H7 (cell line): ENCODE data around the gene TFEC. TPM values are rescaled to one million over a fixed set of nuclear protein-coding genes. Genes with fewer than 3 reads are reported as not detected.
"Not testable (repeated sequence)": the region's sequence is repeated elsewhere in the genome, so short reads cannot be mapped to it uniquely, and the experiment has no call there.

Experiments
- DNase-seq: peaks from one replicate; pipeline ENCODE4 v3.0.0; 2012
- H3K27me3 ChIP-seq: 2 replicates; pipeline ENCODE4 v1.6.0; 2011; ENCODE audit warnings: mild to moderate bottlenecking, low read length; ENCODE audit not compliant: control insufficient read depth, insufficient read depth
- H3K36me3 ChIP-seq: replicated peaks from 2 replicates; pipeline ENCODE4 v1.5.1; 2011; ENCODE audit warnings: low read length; ENCODE audit not compliant: control insufficient read depth, insufficient read depth
- H3K4me3 ChIP-seq: 2 replicates; pipeline ENCODE4 v1.5.1; 2011; ENCODE audit warnings: low read depth, mild to moderate bottlenecking, control low read depth, low read length, moderate library complexity; ENCODE audit not compliant: insufficient read depth
- total RNA-seq: library from RNA; depleted of rRNA; stranded (reverse); fragments of >200 nt; shearing (Covaris generic); gene quantifications from 2 replicates; pipeline ENCODE4 v1.2.3, GENCODE V29; 2014; rRNA removed

The TFEC gene
- total RNA-seq = not detected in 2 replicates

DNA sequence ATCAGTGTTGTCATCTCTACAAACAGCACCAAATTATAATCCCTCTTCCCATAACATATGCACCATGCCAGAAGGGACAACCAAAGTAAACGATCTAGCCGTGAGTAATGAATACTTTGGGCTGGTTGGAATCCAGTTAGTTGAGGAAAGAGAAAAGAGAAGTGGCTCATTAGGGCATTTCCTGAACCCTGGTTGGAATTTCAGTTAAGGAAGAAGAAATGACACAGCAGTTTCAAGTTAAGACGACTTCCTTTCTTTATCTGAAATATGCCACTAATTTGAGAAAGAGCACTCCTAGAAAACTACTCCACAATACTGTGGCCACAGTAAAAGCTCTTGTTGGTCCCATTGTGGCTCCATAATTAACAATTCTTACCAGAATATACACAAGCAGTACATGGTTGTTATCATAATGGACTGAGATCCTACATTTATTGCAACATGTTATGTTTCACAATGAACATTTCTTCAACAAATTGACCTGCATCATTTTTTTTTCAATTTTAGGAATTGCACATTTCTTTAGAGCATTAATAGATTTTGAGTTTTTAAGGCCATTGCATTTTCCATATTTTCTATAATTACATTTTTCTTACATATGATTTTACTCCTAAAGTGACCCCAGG is at the start of gene TFEC:
TSS of gene TFEC (minus strand) at position 113 of the 626 bp plus-strand sequence. CDS start 46,322 bp downstream, outside the sequence.
- no peak for DNase-seq

GRCh38 chr7:116075351-116076145 is 45.0 kb upstream of the TFEC start:
- no peaks in the 10 kb centered on the region for H3K36me3 ChIP-seq
- H3K27me3 ChIP-seq = no peaks in the 10 kb centered on the region
- DNase-seq = no peak
- H3K4me3 ChIP-seq = no peak overlapping the region

More for the DNA sequence above, at the start of gene TFEC:
- Histone ChIP-seq H3K4me3 (no peak within 1 kb of the TSS), H3K27me3 (no peaks in the 10 kb centered on the region), H3K36me3 (no peaks in the 10 kb centered on the region)

GRCh38 chr7:116071629-116072028 is 41.1 kb upstream of the TFEC start:
- no peaks in the 10 kb centered on the region for H3K27me3 ChIP-seq
- H3K36me3 ChIP-seq = no peaks in the 10 kb centered on the region
- H3K4me3 ChIP-seq = no peak overlapping the region
- DNase-seq = no peak

GRCh38 chr7:116064179-116064578 is 33.6 kb upstream of the TFEC start:
- no peak for DNase-seq
- H3K27me3 ChIP-seq = no peaks in the 10 kb centered on the region
- H3K4me3 ChIP-seq = no peak overlapping the region
- no peaks in the 10 kb centered on the region for H3K36me3 ChIP-seq

DNA sequence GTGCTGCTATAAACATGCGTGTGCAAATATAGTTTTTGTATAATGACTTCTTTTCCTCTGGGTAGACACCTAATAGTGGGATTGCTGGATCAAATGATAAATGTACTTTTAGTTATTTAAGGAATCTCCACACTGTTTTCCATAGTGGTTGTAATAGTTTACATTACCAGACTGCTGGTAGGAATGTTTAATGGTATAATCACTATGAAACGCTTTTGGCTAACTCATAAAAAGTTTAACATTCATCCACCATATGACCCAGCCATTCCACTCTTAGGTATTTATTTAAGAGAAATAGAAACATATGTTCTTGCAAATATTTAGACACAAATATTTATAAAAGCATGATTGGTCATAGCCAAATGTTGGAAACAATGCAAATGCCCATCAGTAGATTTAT is 32.1 kb upstream of the TFEC start:
- no peak for DNase-seq
- Histone ChIP-seq H3K36me3 (no peaks in the 10 kb centered on the region), H3K4me3 (no peak overlapping the region), H3K27me3 (no peaks in the 10 kb centered on the region)

DNA sequence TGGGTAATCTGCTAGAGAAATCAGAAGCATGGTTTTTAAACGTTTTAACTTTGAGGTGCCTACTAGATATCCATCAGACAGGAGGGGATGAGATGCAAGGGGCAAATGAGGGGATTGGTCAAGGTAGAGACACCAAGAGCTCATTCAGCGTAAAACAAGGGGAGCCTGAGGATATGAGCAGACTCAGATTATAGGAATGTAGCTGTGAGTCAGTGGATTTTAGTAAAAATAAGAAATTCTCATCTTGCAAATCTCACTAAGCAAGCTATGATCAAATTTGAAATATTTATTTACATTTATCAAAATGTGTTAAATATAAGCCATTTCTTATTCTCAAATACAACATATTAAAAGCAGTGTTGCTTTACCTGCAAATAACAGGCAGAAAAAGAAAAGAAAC is 21.4 kb upstream of the TFEC start:
- DNase-seq = no peak
- no peaks in the 10 kb centered on the region for H3K36me3 ChIP-seq
- no peaks in the 10 kb centered on the region for H3K27me3 ChIP-seq
- no peak overlapping the region for H3K4me3 ChIP-seq

DNA sequence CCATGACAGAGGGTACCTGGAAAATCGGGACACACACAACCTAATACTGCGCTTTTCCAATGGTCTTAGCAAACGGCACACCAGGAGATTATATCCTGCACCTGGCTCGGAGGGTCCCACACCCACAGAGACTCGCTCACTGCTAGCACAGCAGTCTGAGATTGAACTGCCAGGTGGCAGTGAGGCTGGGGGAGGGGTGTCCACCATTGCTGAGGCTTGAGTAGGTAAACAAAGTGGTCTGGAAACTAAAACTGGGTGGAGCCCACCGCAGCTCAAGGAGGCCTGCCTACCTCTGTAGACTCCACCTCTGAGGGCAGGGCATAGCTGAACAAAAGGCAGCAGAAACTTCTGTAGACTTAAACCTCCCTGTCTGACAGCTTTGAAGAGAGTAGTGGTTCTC is 16.7 kb upstream of the TFEC start:
- H3K27me3 ChIP-seq, H3K36me3 ChIP-seq, DNase-seq, H3K4me3 ChIP-seq: not testable (repeated sequence)

GRCh38 chr7:116045532-116045931 is 15.0 kb upstream of the TFEC start:
- Histone ChIP-seq H3K27me3 (no peaks in the 10 kb centered on the region), H3K4me3 (no peak overlapping the region), H3K36me3 (no peaks in the 10 kb centered on the region)
- no peak for DNase-seq

GRCh38 chr7:116041615-116042014 is 11.1 kb upstream of the TFEC start:
- Histone ChIP-seq H3K4me3 (no peak overlapping the region), H3K36me3 (no peaks in the 10 kb centered on the region), H3K27me3 (no peaks in the 10 kb centered on the region)
- no peak for DNase-seq

- DNase-seq = no peak
- Histone ChIP-seq H3K4me3 (no peak overlapping the region), H3K36me3 (no peaks in the 10 kb centered on the region), H3K27me3 (no peaks in the 10 kb centered on the region)
Observed at GRCh38 chr7:116037401-116037800, 6.8 kb upstream of the TFEC start.

- no peak for DNase-seq
- no peaks in the 10 kb centered on the region for H3K27me3 ChIP-seq
- H3K36me3 ChIP-seq = no peaks in the 10 kb centered on the region
- no peak overlapping the region for H3K4me3 ChIP-seq
Observed at GRCh38 chr7:116034411-116034810, 3.8 kb upstream of the TFEC start.

DNA sequence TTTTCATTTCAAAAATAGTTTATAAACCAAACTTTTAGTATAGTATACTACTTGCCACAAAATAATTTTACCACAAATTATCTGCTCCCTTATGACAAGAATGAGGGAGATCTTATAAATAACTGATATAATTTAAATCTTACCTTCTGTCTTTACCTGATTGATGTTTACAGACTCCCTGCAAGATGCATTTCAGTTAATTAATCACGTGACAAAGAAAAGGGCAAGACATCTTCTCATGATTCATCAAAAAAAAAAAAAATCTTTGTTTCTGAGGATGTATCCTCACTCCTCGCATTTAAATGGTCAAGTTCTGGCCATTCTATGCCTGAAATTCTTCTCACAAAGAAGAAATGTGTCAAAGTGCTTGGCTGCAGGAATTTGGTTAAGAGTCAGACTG is 2.3 kb upstream of the TFEC start:
- no peak for DNase-seq
- Histone ChIP-seq H3K4me3 (no peak overlapping the region), H3K36me3 (no peaks in the 10 kb centered on the region), H3K27me3 (no peaks in the 10 kb centered on the region)

DNA sequence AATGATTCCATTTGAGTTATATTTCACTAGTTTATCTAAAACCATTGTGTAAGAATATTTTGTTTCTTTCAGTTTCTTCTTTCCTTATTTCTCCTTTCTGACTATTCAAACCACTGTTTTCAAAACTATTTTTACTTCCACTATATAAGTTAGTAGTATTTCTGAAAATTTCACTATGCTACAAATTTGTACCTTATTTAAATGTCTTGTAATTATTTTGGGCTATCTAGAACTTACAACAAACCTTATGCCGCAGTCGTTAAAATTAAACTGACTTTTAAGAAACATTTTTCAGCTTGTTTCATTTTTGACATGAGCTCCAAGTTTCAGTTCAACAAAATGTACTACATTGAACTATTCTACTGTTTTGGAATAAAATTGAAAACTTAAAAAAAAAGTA is 1.8 kb downstream of the TFEC start:
- DNase-seq = no peak

DNA sequence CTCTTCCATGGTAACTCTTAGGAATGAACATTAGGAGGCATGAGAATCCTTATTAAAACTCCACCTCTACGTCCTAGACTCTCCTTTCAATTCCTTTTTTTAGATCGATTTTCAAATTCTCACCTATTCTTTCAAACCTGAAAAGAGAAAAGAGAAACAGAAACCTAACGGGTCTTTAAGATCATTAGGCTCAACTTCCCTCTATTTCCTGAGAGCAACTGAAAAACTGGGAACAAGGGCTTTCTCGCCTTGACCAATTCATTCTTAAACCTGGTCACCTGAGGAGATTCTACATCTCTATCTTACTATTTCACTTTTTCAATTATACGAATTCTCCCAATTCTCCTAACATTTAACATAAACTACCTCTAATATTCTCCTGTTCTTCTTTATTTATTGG is 2.8 kb downstream of the TFEC start:
- Histone ChIP-seq H3K36me3 (no peaks in the 10 kb centered on the region), H3K27me3 (no peaks in the 10 kb centered on the region), H3K4me3 (no peak overlapping the region)
- DNase-seq = no peak

More for the DNA sequence above, 1.8 kb downstream of the TFEC start:
- Histone ChIP-seq H3K27me3 (no peaks in the 10 kb centered on the region), H3K4me3 (no peak overlapping the region), H3K36me3 (no peaks in the 10 kb centered on the region)
